Measurements from ENCODE around the gene REM2. TPM values are rescaled to one million over a fixed set of nuclear protein-coding genes. Genes with fewer than 3 reads are reported as not detected.

Gene REM2
- total and polyA plus RNA-seq, 2 donors (not counting 1 experiment from before 2014, with no cell fraction given): 0.06 to 0.17 TPM

- Histone ChIP-seq H3K36me3 (ENCODE audit: control insufficient read depth, insufficient read depth, low read length) (peaks cover 12% of the 10 kb centered on the region), H3K9ac (ENCODE audit: insufficient read depth, low read length) (no peak overlapping the region), H3K79me2 (ENCODE audit: control insufficient read depth, insufficient read depth, low read length) (no peaks in the 10 kb centered on the region), H3K27ac (ENCODE audit: insufficient read depth, low read length) (peak overlapping the region; percentile 13), H3K4me1 (ENCODE audit: control insufficient read depth, extremely low read depth, insufficient read depth, low read length) (peaks cover 10% of the 10 kb centered on the region), H2AFZ (ENCODE audit: low read length) (no peak overlapping the region), H3K27me3 (ENCODE audit: control insufficient read depth, insufficient read depth, low read length) (no peaks in the 10 kb centered on the region), H3K9me3 (ENCODE audit: control insufficient read depth, insufficient read depth, low read depth, low read length) (no peaks in the 10 kb centered on the region), H3K4me3 (replicated peaks in 1 of 4; ENCODE audit: control extremely low read depth in 1 of 4, insufficient read depth in 1 of 4, low read depth in 3 of 4, low read length in 4 of 4) (no peak overlapping the region), H3K4me2 (ENCODE audit: extremely low read depth, insufficient read depth, low read length) (peak overlapping the region; percentile 13), H4K20me1 (ENCODE audit: control insufficient read depth, extremely low read depth, insufficient read depth, low read length) (no peaks in the 10 kb centered on the region)
- peak; percentile 57 to 83 for DNase-seq (ENCODE audit: low read depth in 2 of 2)
- TF ChIP-seq, protein P1, sequence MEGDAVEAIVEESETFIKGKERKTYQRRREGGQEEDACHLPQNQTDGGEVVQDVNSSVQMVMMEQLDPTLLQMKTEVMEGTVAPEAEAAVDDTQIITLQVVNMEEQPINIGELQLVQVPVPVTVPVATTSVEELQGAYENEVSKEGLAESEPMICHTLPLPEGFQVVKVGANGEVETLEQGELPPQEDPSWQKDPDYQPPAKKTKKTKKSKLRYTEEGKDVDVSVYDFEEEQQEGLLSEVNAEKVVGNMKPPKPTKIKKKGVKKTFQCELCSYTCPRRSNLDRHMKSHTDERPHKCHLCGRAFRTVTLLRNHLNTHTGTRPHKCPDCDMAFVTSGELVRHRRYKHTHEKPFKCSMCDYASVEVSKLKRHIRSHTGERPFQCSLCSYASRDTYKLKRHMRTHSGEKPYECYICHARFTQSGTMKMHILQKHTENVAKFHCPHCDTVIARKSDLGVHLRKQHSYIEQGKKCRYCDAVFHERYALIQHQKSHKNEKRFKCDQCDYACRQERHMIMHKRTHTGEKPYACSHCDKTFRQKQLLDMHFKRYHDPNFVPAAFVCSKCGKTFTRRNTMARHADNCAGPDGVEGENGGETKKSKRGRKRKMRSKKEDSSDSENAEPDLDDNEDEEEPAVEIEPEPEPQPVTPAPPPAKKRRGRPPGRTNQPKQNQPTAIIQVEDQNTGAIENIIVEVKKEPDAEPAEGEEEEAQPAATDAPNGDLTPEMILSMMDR (conservative IDR thresholded peaks at IDR 0.05 in 1 of 2, IDR thresholded peaks at IDR 0.05 in 1 of 2; ENCODE audit: low read depth in 1 of 2, low read length in 2 of 2): no peak
- no peak for TF ChIP-seq EZH2 (IDR thresholded peaks at IDR 0.05; ENCODE audit: low read length, missing control alignments)
Observed at GRCh38 chr14:22898302-22899090, 15.5 kb downstream of the REM2 start.

GRCh38 chr14:22900081-22900799 lies 17.2 kb downstream of the REM2 start:
- H3K9ac ChIP-seq (ENCODE audit: insufficient read depth, low read length): no peak overlapping the region
- H3K4me1 ChIP-seq (ENCODE audit: control insufficient read depth, extremely low read depth, insufficient read depth, low read length): peaks cover 10% of the 10 kb centered on the region
- H3K79me2 ChIP-seq (ENCODE audit: control insufficient read depth, insufficient read depth, low read length): no peaks in the 10 kb centered on the region
- no peaks in the 10 kb centered on the region for H3K9me3 ChIP-seq (ENCODE audit: control insufficient read depth, insufficient read depth, low read depth, low read length)
- peak; percentile 66 to 81 for DNase-seq (ENCODE audit: low read depth in 2 of 2)
- TF ChIP-seq, protein P1 (conservative IDR thresholded peaks at IDR 0.05 in 1 of 2, IDR thresholded peaks at IDR 0.05 in 1 of 2; ENCODE audit: low read depth in 1 of 2, low read length in 2 of 2): peak; percentile 63 to 71
- TF ChIP-seq EZH2 (IDR thresholded peaks at IDR 0.05; ENCODE audit: low read length, missing control alignments): no peak
- no peaks in the 10 kb centered on the region for H3K27me3 ChIP-seq (ENCODE audit: control insufficient read depth, insufficient read depth, low read length)
- H4K20me1 ChIP-seq (ENCODE audit: control insufficient read depth, extremely low read depth, insufficient read depth, low read length): no peaks in the 10 kb centered on the region
- H3K4me3 ChIP-seq (replicated peaks in 1 of 4; ENCODE audit: control extremely low read depth in 1 of 4, insufficient read depth in 1 of 4, low read depth in 3 of 4, low read length in 4 of 4): no peak overlapping the region
- H3K27ac ChIP-seq (ENCODE audit: insufficient read depth, low read length): peak overlapping the region; percentile 13
- peaks cover 19% of the 10 kb centered on the region for H3K36me3 ChIP-seq (ENCODE audit: control insufficient read depth, insufficient read depth, low read length)
- no peak overlapping the region for H3K4me2 ChIP-seq (ENCODE audit: extremely low read depth, insufficient read depth, low read length)
- H2AFZ ChIP-seq (ENCODE audit: low read length): no peak overlapping the region

- Histone ChIP-seq H3K27me3 (ENCODE audit: control insufficient read depth, insufficient read depth, low read length) (no peaks in the 10 kb centered on the region), H3K4me3 (replicated peaks in 1 of 4; ENCODE audit: control extremely low read depth in 1 of 4, insufficient read depth in 1 of 4, low read depth in 3 of 4, low read length in 4 of 4) (no peak overlapping the region), H3K4me1 (ENCODE audit: control insufficient read depth, extremely low read depth, insufficient read depth, low read length) (peaks cover 10% of the 10 kb centered on the region), H3K4me2 (ENCODE audit: extremely low read depth, insufficient read depth, low read length) (no peak overlapping the region), H4K20me1 (ENCODE audit: control insufficient read depth, extremely low read depth, insufficient read depth, low read length) (no peaks in the 10 kb centered on the region), H3K9me3 (ENCODE audit: control insufficient read depth, insufficient read depth, low read depth, low read length) (no peaks in the 10 kb centered on the region), H3K27ac (ENCODE audit: insufficient read depth, low read length) (no peak overlapping the region), H3K9ac (ENCODE audit: insufficient read depth, low read length) (no peak overlapping the region), H3K79me2 (ENCODE audit: control insufficient read depth, insufficient read depth, low read length) (no peaks in the 10 kb centered on the region), H2AFZ (ENCODE audit: low read length) (no peak overlapping the region), H3K36me3 (ENCODE audit: control insufficient read depth, insufficient read depth, low read length) (peaks cover 25% of the 10 kb centered on the region)
- no peak for DNase-seq (ENCODE audit: low read depth in 2 of 2)
- TF ChIP-seq, protein P1 (conservative IDR thresholded peaks at IDR 0.05 in 1 of 2, IDR thresholded peaks at IDR 0.05 in 1 of 2; ENCODE audit: low read depth in 1 of 2, low read length in 2 of 2): no peak
- TF ChIP-seq EZH2 (IDR thresholded peaks at IDR 0.05; ENCODE audit: low read length, missing control alignments): no peak
Observed at GRCh38 chr14:22901799-22902198, 18.8 kb downstream of the REM2 start.
